A549 (cell line): Measurements from ENCODE around the gene PROB1. TPM values are rescaled to one million over a fixed set of nuclear protein-coding genes. Genes with fewer than 3 reads are reported as not detected.

Experiments
- ATAC-seq, 2 experiments: fragments of 200-7000 bp in 1 of 2; fragments of >200 bp in 1 of 2; cut with Nextera tagmentation in 1 of 2; cut with Tn5 transposase in 1 of 2; 3 replicates each; pipeline versions ENCODE4 v1.8.0 to v1.9.1; 2018 to 2020; ENCODE audit warnings: mild to moderate bottlenecking in 1 of 2, moderate library complexity in 1 of 2
- CTCF ChIA-PET: fragments of 300-600 bp; sonication (Branson Sonifier 250); formaldehyde crosslinking; extraction: SDS; loops from one replicate; lab custom pipeline; 2021; ENCODE audit warnings: antibody characterized with exemption, inconsistent platforms; lab: Yijun Ruan, JAX
- POLR2A ChIA-PET: fragments of 350-600 bp; formaldehyde crosslinking; extraction: SDS; loops from one replicate; lab custom pipeline; 2021; ENCODE audit warnings: antibody characterized with exemption, inconsistent platforms; lab: Yijun Ruan, JAX
- DNase-seq, 2 experiments: peaks; one replicate each; pipeline versions ENCODE4 v3.0.0 to v3.0.0-alpha.2; 2011 to 2016; ENCODE audit warnings: low read depth in 1 of 2, low spot score in 1 of 2
- FAIRE-seq: peaks from 2 replicates; lab custom pipeline; 2011; peaks lifted over from hg19 to GRCh38; lab: Jason Lieb, UNC
- H3K27ac ChIP-seq, 2 experiments: fragments of >200 bp; sonication (Bioruptor Twin); formaldehyde crosslinking; 3 replicates each; pipeline ENCODE4 v1.5.1; 2016 to 2017
- H3K4me1 ChIP-seq: fragments of >200 bp; sonication (Bioruptor Twin); formaldehyde crosslinking; 3 replicates; pipeline ENCODE4 v1.6.1; 2016
- H3K4me2 ChIP-seq: fragments of >200 bp; sonication (Bioruptor Twin); formaldehyde crosslinking; 3 replicates; pipeline ENCODE4 v1.6.1; 2016
- H3K4me3 ChIP-seq: fragments of >200 bp; sonication (Bioruptor Twin); formaldehyde crosslinking; 3 replicates; pipeline ENCODE4 v1.5.1; 2016
- H3K9me3 ChIP-seq: fragments of >200 bp; sonication (Bioruptor Twin); formaldehyde crosslinking; 3 replicates; pipeline ENCODE4 v1.6.1; 2016
- CBX8 ChIP-seq: fragments of 200-600 bp; sonication (generic); IDR thresholded peaks from 2 replicates; pipeline ENCODE4 v1.6.1; 2016
- CEBPB ChIP-seq, 2 experiments: fragments of >200 bp in 1 of 2; sonication (Bioruptor Twin) in 1 of 2; formaldehyde crosslinking in 1 of 2; IDR thresholded peaks; 2 replicates each; pipeline ENCODE4 v1.6.1; 2012 to 2016
- CHD4 ChIP-seq: fragments of 200-600 bp; sonication (generic); IDR thresholded peaks from 2 replicates; pipeline ENCODE4 v1.6.1; 2016; ENCODE audit warnings: antibody characterized with exemption, mild to moderate bottlenecking, borderline replicate concordance
- E2F6 ChIP-seq: IDR thresholded peaks from 2 replicates; pipeline ENCODE4 v1.6.1; 2012; ENCODE audit warnings: low read depth, borderline replicate concordance
- EHMT2 ChIP-seq: fragments of 200-600 bp; sonication (generic); IDR thresholded peaks from 2 replicates; pipeline ENCODE4 v1.6.1; 2016; ENCODE audit warnings: antibody characterized with exemption, low read depth, mild to moderate bottlenecking, moderate library complexity
- EP300 ChIP-seq, 2 experiments: fragments of >200 bp; sonication (Bioruptor Twin); formaldehyde crosslinking; IDR thresholded peaks; 2 replicates in 1 of 2; 3 replicates in 1 of 2; pipeline ENCODE4 v1.6.1; 2016 to 2017
- FOSL2 ChIP-seq, 2 experiments: fragments of 450-650 bp in 1 of 2; fragments of >200 bp in 1 of 2; sonication (Bioruptor Twin) in 1 of 2; formaldehyde crosslinking; IDR thresholded peaks; 2 replicates each; pipeline versions ENCODE4 v1.5.0 to v1.6.1; 2016 to 2020; ENCODE audit warnings: mild to moderate bottlenecking in 1 of 2, moderate library complexity in 1 of 2
- HES2 ChIP-seq: fragments of >200 bp; sonication (Bioruptor Twin); formaldehyde crosslinking; IDR thresholded peaks from 2 replicates; pipeline ENCODE4 v1.6.1; 2016
- MAFK ChIP-seq: fragments of 450-650 bp; IDR thresholded peaks from 2 replicates; pipeline ENCODE4 v1.6.1; 2014; ENCODE audit not compliant: partially characterized antibody
- MAZ ChIP-seq: fragments of 150-350 bp; IDR thresholded peaks from 2 replicates; pipeline ENCODE4 v1.6.1; 2014; ENCODE audit warnings: antibody characterized with exemption, low read depth, low read length, borderline replicate concordance
- PBX3 ChIP-seq: IDR thresholded peaks from 2 replicates; pipeline ENCODE4 v1.6.1; 2012
- PHF8 ChIP-seq: fragments of 200-600 bp; sonication (generic); IDR thresholded peaks from 2 replicates; pipeline ENCODE4 v1.6.1; 2016; ENCODE audit warnings: low read depth, mild to moderate bottlenecking, antibody characterized with exemption, moderate library complexity, borderline replicate concordance
- POLR2AphosphoS2 ChIP-seq: conservative IDR thresholded peaks from 2 replicates; pipeline ENCODE4 v1.6.1; 2012; ENCODE audit warnings: low read length, improper control_type of control experiment, inconsistent platforms
- RAD21 ChIP-seq, 2 experiments: fragments of >200 bp in 1 of 2; sonication (Bioruptor Twin) in 1 of 2; formaldehyde crosslinking in 1 of 2; IDR thresholded peaks in 1 of 2; conservative IDR thresholded peaks in 1 of 2; 2 replicates in 1 of 2; 3 replicates in 1 of 2; pipeline ENCODE4 v1.6.1; 2012 to 2018; ENCODE audit warnings: inconsistent platforms in 1 of 2
- RCOR1 ChIP-seq: fragments of 150-350 bp; IDR thresholded peaks from 2 replicates; pipeline ENCODE4 v1.6.1; 2014; ENCODE audit warnings: antibody characterized with exemption, low read length, low read depth
- RFX5 ChIP-seq: fragments of 450-650 bp; IDR thresholded peaks from 2 replicates; pipeline ENCODE4 v1.7.1; 2014; ENCODE audit warnings: antibody characterized with exemption, mild to moderate bottlenecking, moderate library complexity
- SMC3 ChIP-seq: fragments of >200 bp; sonication (Bioruptor Twin); formaldehyde crosslinking; IDR thresholded peaks from 3 replicates; pipeline ENCODE4 v1.6.1; 2018; ENCODE audit warnings: inconsistent platforms
- WGBS: methylation state at CpG from one replicate; pipeline ENCODE4 v1.1.6; 2017; ENCODE audit errors: missing lambda C conversion rate; 5-methylcytosine and 5-hydroxymethylcytosine counted together
- polyA plus RNA-seq, 4 experiments: library from polyadenylated mRNA; depleted of rRNA in 3 of 4; stranded (reverse); fragments of >200 nt; fragmentation: RNase III in 1 of 4; extraction: RNeasy Plus Mini Kit Qiagen cat#74134 plus additional on column Dnase treatment in 1 of 4; gene quantifications; 2 replicates in 3 of 4; 3 replicates in 1 of 4; pipeline ENCODE4 v1.2.3, GENCODE V29; 2011 to 2017
- TF ChIP-seq, protein P1 (sequence below): fragments of >200 bp; sonication (Bioruptor Twin); formaldehyde crosslinking; IDR thresholded peaks from 3 replicates; pipeline ENCODE4 v1.6.1; 2016

The PROB1 gene
- polyA plus RNA-seq, 2 of the 4 experiments (the other 2 are of a cell fraction), result 0.23 to 0.48 TPM

DNA sequence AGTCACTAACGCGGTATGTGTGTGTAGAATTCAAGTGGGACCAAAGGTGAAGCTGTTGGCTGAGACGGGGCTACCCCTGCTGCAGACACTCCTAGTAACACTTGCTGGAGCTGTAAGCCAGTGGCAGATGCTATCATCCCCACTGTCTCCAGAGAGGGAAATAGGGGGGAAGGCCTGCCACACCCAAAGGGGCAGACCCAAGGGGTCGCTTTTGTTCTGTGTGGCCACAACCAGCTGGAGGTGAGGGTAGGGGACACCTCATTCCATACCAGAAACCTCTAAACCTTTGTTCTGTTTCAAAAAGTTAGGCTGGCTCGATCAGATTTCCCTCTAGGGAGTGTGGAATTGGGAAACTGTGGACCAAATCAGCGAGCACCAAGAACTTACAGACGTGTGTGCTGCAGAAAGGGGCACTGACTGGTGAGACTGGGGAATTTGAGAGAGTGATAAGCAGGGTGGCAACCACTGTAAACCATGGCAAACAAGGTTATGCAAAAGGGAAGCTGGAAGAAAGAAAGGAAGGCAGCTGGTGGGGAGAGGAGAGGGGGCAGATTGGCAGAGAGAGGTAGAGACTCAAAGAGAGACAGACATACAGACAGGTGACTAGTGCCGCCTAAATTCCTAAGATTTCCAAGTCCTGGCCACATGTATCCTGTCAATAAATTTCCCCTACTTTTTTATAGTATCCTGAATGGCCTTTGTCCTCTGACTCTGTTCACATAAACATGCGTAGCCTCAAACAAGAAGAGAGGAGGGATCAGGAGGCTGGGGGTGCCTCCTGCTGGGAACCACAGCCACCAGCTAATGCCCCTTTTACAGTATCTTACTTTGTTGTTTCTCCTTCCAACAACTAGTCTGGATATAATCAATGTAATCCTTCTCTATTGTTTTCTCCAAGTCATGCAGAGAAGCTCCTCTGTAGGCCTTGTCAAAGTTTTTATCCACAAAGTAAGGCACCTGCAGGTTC, 24.6 kb upstream of the PROB1 start (continued):
- TF ChIP-seq EP300 (IDR thresholded peaks at IDR 0.05), result no peak

GRCh38 chr5:139418793-139419192, 23.9 kb upstream of the PROB1 start:
- Histone ChIP-seq H3K27ac (no peak overlapping the region), H3K4me2 (no peak overlapping the region), H3K4me3 (no peak overlapping the region), H3K9me3 (no peaks in the 10 kb centered on the region), H3K4me1 (no peaks in the 10 kb centered on the region)
- CTCF ChIA-PET, result interaction anchor here (0.9 to 13.8 kb wide), 7 partner anchors 8 to 357 kb away, joined by 3 to 392 read pairs (median 15); partner anchors contain the start of gene DNAJC18
- TF ChIP-seq RFX5 (no peak), EP300 (IDR thresholded peaks at IDR 0.05) (no peak), PBX3 (no peak)
- DNase-seq (no peak), FAIRE-seq (no peak), ATAC-seq (no peak)
- 59% methylated on average over 1 of the region's 1 CpG for WGBS
- POLR2A ChIA-PET, result no interaction called here

DNA sequence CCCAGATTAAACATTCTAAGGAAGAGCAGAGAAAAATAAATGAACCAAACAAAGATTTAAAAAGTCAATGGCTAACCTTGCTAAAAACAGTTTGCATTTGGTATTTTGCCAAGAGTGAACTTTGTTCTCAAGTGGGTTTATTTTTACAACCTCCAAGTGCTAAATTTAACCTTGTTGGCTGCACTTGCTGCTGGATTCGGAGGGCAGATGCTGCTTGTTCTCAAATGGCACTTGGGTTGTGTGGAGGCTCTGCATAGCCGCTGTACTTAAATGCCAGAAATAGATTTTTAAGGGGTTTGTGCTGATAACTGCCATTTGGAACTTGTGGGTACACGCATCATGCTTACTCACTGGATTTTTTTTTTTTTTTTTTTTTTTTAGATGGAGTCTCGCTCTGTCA, 22.3 kb upstream of the PROB1 start:
- Histone ChIP-seq H3K4me1 (no peaks in the 10 kb centered on the region), H3K4me2 (no peak overlapping the region), H3K9me3 (no peaks in the 10 kb centered on the region), H3K27ac (no peak overlapping the region), H3K4me3 (no peak overlapping the region)
- WGBS, result 85% methylated on average over 4 of the region's 4 CpGs
- TF ChIP-seq CEBPB (IDR thresholded peaks at IDR 0.05), result no peak
- TF ChIP-seq RAD21 (conservative IDR thresholded peaks at IDR 0.05 in 1 of 2, IDR thresholded peaks at IDR 0.05 in 1 of 2), result no peak
- TF ChIP-seq MAFK, result no peak
- TF ChIP-seq, protein P1, sequence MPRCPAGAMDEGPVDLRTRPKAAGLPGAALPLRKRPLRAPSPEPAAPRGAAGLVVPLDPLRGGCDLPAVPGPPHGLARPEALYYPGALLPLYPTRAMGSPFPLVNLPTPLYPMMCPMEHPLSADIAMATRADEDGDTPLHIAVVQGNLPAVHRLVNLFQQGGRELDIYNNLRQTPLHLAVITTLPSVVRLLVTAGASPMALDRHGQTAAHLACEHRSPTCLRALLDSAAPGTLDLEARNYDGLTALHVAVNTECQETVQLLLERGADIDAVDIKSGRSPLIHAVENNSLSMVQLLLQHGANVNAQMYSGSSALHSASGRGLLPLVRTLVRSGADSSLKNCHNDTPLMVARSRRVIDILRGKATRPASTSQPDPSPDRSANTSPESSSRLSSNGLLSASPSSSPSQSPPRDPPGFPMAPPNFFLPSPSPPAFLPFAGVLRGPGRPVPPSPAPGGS, result no peak
- TF ChIP-seq CBX8, result no peak
- no peak for TF ChIP-seq EHMT2
- TF ChIP-seq POLR2AphosphoS2, result no peak
- no peak for TF ChIP-seq E2F6
- TF ChIP-seq CHD4, result no peak
- no peak for TF ChIP-seq FOSL2 (IDR thresholded peaks at IDR 0.05)
- TF ChIP-seq FOSL2 (CRISPR knock-in tag; IDR thresholded peaks at IDR 0.05), result no peak
- TF ChIP-seq RFX5, result no peak
- no peak for TF ChIP-seq PBX3
- TF ChIP-seq SMC3, result no peak
- TF ChIP-seq PHF8, result no peak
- no peak for TF ChIP-seq RCOR1
- no peak for TF ChIP-seq MAZ
- TF ChIP-seq HES2, result no peak
- FAIRE-seq (no peak), DNase-seq (no peak), ATAC-seq (no peak)
- ChIA-PET POLR2A (no interaction called here), CTCF (interaction anchor here (0.7 to 13.8 kb wide), 2 partner anchors 33 to 100 kb away, joined by 4 to 392 read pairs; no protein-coding TSS in a partner anchor)
